HepG2 (cell line): Measurements from ENCODE around the gene FGD5. TPM values are rescaled to one million over a fixed set of nuclear protein-coding genes. Genes with fewer than 3 reads are reported as not detected.

Experiments used
- ATAC-seq: fragments of 200-7000 bp; cut with Tn5 transposase; 3 replicates; pipeline ENCODE4 v1.9.1; 2020; ENCODE audit warnings: mild to moderate bottlenecking, moderate library complexity
- BruUV-seq: library from RNA; stranded (reverse); fragments of 400-500 nt; replicated peaks from 2 replicates; lab custom pipeline; 2021; lab: Mats Ljungman, UMichigan
- CTCF ChIA-PET: fragments of 300-600 bp; formaldehyde crosslinking; extraction: SDS; loops from one replicate; lab custom pipeline; 2021; ENCODE audit warnings: low total read pairs, inconsistent platforms, low intra/inter-chr PET ratio; lab: Yijun Ruan, JAX
- POLR2A ChIA-PET: fragments of 350-600 bp; sonication (Branson Sonifier 250); formaldehyde crosslinking; loops from one replicate; lab custom pipeline; 2020; ENCODE audit warnings: antibody characterized with exemption, inconsistent platforms; lab: Yijun Ruan, JAX
- DNase-seq: peaks from one replicate; pipeline ENCODE4 v3.0.0-alpha.2; 2015; ENCODE audit warnings: low spot score
- FAIRE-seq: peaks from 3 replicates; lab custom pipeline; 2011; peaks lifted over from hg19 to GRCh38; lab: Jason Lieb, UNC
- H2AFZ ChIP-seq: one replicate; pipeline ENCODE4 v1.6.1; 2011; ENCODE audit warnings: low read length, inconsistent platforms
- H3K27ac ChIP-seq: fragments of 300-600 bp; 3 replicates; pipeline ENCODE4 v1.8.0; 2011; ENCODE audit warnings: mixed run types, mild to moderate bottlenecking, mixed read lengths, low read length, inconsistent platforms; ENCODE audit not compliant: insufficient read depth; ENCODE audit errors: extremely low read length
- H3K27me3 ChIP-seq, 2 experiments: fragments of 200-600 bp in 1 of 2; 2 replicates in 1 of 2; 3 replicates in 1 of 2; pipeline versions ENCODE4 v1.6.0 to v1.8.0; 2011; ENCODE audit warnings: low read length in 2 of 2, mild to moderate bottlenecking in 2 of 2, moderate library complexity in 2 of 2, inconsistent platforms in 1 of 2; ENCODE audit not compliant: insufficient read depth in 2 of 2, control insufficient read depth in 1 of 2
- H3K36me3 ChIP-seq, 2 experiments: fragments of 200-600 bp in 1 of 2; replicated peaks in 1 of 2; 2 replicates in 1 of 2; 3 replicates in 1 of 2; pipeline versions ENCODE4 v1.5.1 to v1.8.0; 2011; ENCODE audit warnings: low read length in 2 of 2, inconsistent platforms in 1 of 2; ENCODE audit not compliant: insufficient read depth in 2 of 2, control insufficient read depth in 1 of 2
- H3K4me1 ChIP-seq: 2 replicates; pipeline ENCODE4 v1.5.1; 2012; ENCODE audit warnings: low read length, inconsistent platforms; ENCODE audit not compliant: insufficient read depth
- H3K4me2 ChIP-seq: 2 replicates; pipeline ENCODE4 v1.6.0; 2011; ENCODE audit warnings: low read depth, low read length, inconsistent platforms
- H3K4me3 ChIP-seq, 3 experiments: fragments of 200-600 bp in 1 of 3; sonication (generic), shearing (Covaris generic) in 1 of 3; replicated peaks in 1 of 3; 2 replicates each; pipeline ENCODE4 v1.5.1; 2011 to 2016; ENCODE audit warnings: low read length in 3 of 3, inconsistent platforms in 2 of 3, low read depth in 2 of 3, mild to moderate bottlenecking in 2 of 3, control low read depth in 1 of 3, mixed read lengths in 1 of 3; ENCODE audit not compliant: insufficient read depth in 1 of 3
- H3K79me2 ChIP-seq: one replicate; pipeline ENCODE4 v1.6.1; 2011; ENCODE audit warnings: low read length, inconsistent platforms; ENCODE audit not compliant: insufficient read depth
- H3K9ac ChIP-seq: 2 replicates; pipeline ENCODE4 v1.6.0; 2011; ENCODE audit warnings: mild to moderate bottlenecking, low read depth, low read length, inconsistent platforms; ENCODE audit not compliant: insufficient read depth
- H3K9me3 ChIP-seq: 2 replicates; pipeline ENCODE4 v1.5.1; 2012; ENCODE audit warnings: mild to moderate bottlenecking, low read length
- H4K20me1 ChIP-seq: 2 replicates; pipeline ENCODE4 v1.6.0; 2011; ENCODE audit warnings: inconsistent platforms, mild to moderate bottlenecking, low read length, moderate library complexity; ENCODE audit not compliant: insufficient read depth
- CEBPB ChIP-seq: IDR thresholded peaks from 2 replicates; pipeline ENCODE4 v1.6.1; 2011; ENCODE audit warnings: low read depth, low read length, improper control_type of control experiment, borderline replicate concordance
- TAF15 ChIP-seq: fragments of 200-400 bp; formaldehyde crosslinking; IDR thresholded peaks from one replicate; pipeline ENCODE4 v1.6.1; 2018; ENCODE audit warnings: mild to moderate bottlenecking, low read depth, low read length; ENCODE audit not compliant: poor library complexity, severe bottlenecking
- TFDP2 ChIP-seq: sonication (generic); formaldehyde crosslinking; IDR thresholded peaks from 2 replicates; pipeline ENCODE4 v1.4.0; 2020; ENCODE audit warnings: missing genetic modification reagents
- ZNF562 ChIP-seq: sonication (generic); formaldehyde crosslinking; IDR thresholded peaks from 2 replicates; pipeline ENCODE4 v1.8.0; 2022; ENCODE audit warnings: missing genetic modification reagents, borderline replicate concordance
- ZSCAN12 ChIP-seq: sonication (generic); formaldehyde crosslinking; IDR thresholded peaks from 2 replicates; pipeline ENCODE4 v1.9.0; 2021; ENCODE audit warnings: mild to moderate bottlenecking, missing genetic modification reagents
- WGBS: methylation state at CpG from one replicate; pipeline ENCODE4 v1.1.6; 2017; ENCODE audit warnings: low lambda C conversion rate; 5-methylcytosine and 5-hydroxymethylcytosine counted together
- in situ Hi-C: cut with HindIII; loops from 2 replicates; pipeline ENCODE4 v1.10.0; 2017; ENCODE audit warnings: low pct_unique_long_range_greater_than_20kb; ENCODE audit not compliant: extremely low pct_ligation_motif_present
- intact Hi-C: fragments of 100-400 bp; cut with micrococcal nuclease; formaldehyde crosslinking; loops from one replicate; pipeline ENCODE4 v1.10.0; 2022; ENCODE audit not compliant: unreplicated experiment
- polyA plus RNA-seq, 8 experiments: library from polyadenylated mRNA; depleted of rRNA in 3 of 8; stranded (reverse) in 7 of 8; unstranded in 1 of 8; fragments of >200 nt; fragmentation: Illumina TruSeq in 4 of 8; extraction: Trizol in 4 of 8; gene quantifications; 2 replicates each; pipeline versions ENCODE4 v1.2.1 to v1.2.3, GENCODE V29; 2011 to 2016; ENCODE audit warnings: low read depth in 4 of 8, missing spikeins in 1 of 8, mixed read lengths in 1 of 8; ENCODE audit not compliant: insufficient read depth in 1 of 8
- total RNA-seq, 5 experiments: library from RNA; depleted of rRNA; stranded (reverse); fragments of >200 nt; fragmentation: Illumina TruSeq; extraction: Trizol; gene quantifications; 2 replicates each; pipeline ENCODE4 v1.2.3, GENCODE V29; 2016; ENCODE audit warnings: low read depth in 1 of 5
- TF ChIP-seq, protein P1 (sequence below): sonication (generic); formaldehyde crosslinking; IDR thresholded peaks from 2 replicates; pipeline ENCODE4 v1.4.0; 2020; ENCODE audit warnings: mild to moderate bottlenecking, missing genetic modification reagents

FGD5 gene
- total and polyA plus RNA-seq, 2 of the 13 experiments (the other 11 are each of a cell fraction or from before 2014, with no cell fraction given): 0.17 TPM; not detected in 1

- no TSS peak for BruUV-seq
These were observed 92.9 kb downstream of the FGD5 start for GRCh38 chr3:14911651-14912050.

More at GRCh38 chr3:14911651-14912050, 92.9 kb downstream of the FGD5 start:
- H3K36me3 ChIP-seq: no peaks in the 10 kb centered on the region
- H3K4me2 ChIP-seq: no peak overlapping the region
- no peak overlapping the region for H3K9ac ChIP-seq
- ATAC-seq (no peak), DNase-seq (no peak), FAIRE-seq (no peak)
- H4K20me1 ChIP-seq: no peaks in the 10 kb centered on the region
- CTCF ChIA-PET: no interaction called here
- H3K4me3 ChIP-seq: no peak overlapping the region
- H3K9me3 ChIP-seq: no peaks in the 10 kb centered on the region
- POLR2A ChIA-PET: no interaction called here
- no peak overlapping the region for H2AFZ ChIP-seq
- intact Hi-C loops (no loop called here), in situ Hi-C loops (no loop called here)
- WGBS: 74% methylated on average over 11 of the region's 11 CpGs
- no peak overlapping the region for H3K27ac ChIP-seq
- H3K79me2 ChIP-seq: no peaks in the 10 kb centered on the region
- peaks cover 0 to 1% of the 10 kb centered on the region in 2 experiments; a peak in 2 of 5 replicates for H3K27me3 ChIP-seq
- no peaks in the 10 kb centered on the region for H3K4me1 ChIP-seq
- no peak for TF ChIP-seq CEBPB
- TF ChIP-seq TAF15: no peak
- TF ChIP-seq ZNF562 (CRISPR knock-in tag): no peak
- no peak for TF ChIP-seq ZSCAN12 (CRISPR knock-in tag)
- TF ChIP-seq TFDP2: no peak
- TF ChIP-seq, protein P1, sequence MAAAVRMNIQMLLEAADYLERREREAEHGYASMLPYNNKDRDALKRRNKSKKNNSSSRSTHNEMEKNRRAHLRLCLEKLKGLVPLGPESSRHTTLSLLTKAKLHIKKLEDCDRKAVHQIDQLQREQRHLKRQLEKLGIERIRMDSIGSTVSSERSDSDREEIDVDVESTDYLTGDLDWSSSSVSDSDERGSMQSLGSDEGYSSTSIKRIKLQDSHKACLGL (CRISPR knock-in tag): no peak
